Ovary (tissue), 3 donors: ENCODE measurements around the gene PON3.

Experiments
- EP300 ChIP-seq: sonication (generic); formaldehyde crosslinking; IDR thresholded peaks from one replicate; pipeline ENCODE4 v1.6.1; 2017; ENCODE audit warnings: antibody characterized with exemption
- POLR2A ChIP-seq: fragments of 450-650 bp; IDR thresholded peaks from one replicate; pipeline ENCODE4 v1.6.1; 2017; ENCODE audit warnings: antibody characterized with exemption, mild to moderate bottlenecking, moderate library complexity
- TF ChIP-seq, protein P1 (sequence below), 3 donors: fragments of 450-650 bp in 2 of 3; fragments of 200-600 bp in 1 of 3; IDR thresholded peaks; one replicate each; pipeline versions ENCODE4 v1.5.1 to v1.8.0; 2016 to 2022; ENCODE audit warnings: antibody characterized with exemption in 3 of 3, mild to moderate bottlenecking in 1 of 3
- donor health status: DM: no; HTN: no; CAD: no.

DNA sequence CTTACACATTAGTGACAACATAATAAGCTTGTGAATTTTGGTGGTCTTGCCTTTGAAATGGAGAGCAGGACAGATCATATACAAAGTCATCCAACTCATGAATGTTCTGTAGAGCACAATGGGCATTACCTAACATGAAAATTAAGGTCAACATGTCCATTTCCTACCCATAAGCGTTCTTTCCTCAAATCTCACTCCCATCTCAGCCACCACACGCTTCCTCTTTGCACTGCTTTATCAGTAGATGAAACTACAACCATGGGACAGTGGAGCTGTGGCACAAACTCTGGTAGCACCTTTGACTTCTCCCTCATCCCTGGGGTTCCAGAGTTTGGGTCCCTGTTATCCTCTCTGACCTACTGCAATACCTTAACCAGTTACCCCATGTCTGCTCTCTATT is 36.4 kb upstream of the PON3 start:
- TF ChIP-seq, protein P1, sequence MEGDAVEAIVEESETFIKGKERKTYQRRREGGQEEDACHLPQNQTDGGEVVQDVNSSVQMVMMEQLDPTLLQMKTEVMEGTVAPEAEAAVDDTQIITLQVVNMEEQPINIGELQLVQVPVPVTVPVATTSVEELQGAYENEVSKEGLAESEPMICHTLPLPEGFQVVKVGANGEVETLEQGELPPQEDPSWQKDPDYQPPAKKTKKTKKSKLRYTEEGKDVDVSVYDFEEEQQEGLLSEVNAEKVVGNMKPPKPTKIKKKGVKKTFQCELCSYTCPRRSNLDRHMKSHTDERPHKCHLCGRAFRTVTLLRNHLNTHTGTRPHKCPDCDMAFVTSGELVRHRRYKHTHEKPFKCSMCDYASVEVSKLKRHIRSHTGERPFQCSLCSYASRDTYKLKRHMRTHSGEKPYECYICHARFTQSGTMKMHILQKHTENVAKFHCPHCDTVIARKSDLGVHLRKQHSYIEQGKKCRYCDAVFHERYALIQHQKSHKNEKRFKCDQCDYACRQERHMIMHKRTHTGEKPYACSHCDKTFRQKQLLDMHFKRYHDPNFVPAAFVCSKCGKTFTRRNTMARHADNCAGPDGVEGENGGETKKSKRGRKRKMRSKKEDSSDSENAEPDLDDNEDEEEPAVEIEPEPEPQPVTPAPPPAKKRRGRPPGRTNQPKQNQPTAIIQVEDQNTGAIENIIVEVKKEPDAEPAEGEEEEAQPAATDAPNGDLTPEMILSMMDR (IDR thresholded peaks at IDR 0.05), result no peak
- TF ChIP-seq EP300 (no peak), POLR2A (no peak)
